Liver (tissue), 9 donors: ENCODE results near the gene CABLES1. TPM values are rescaled to one million over a fixed set of nuclear protein-coding genes. Genes with fewer than 3 reads are reported as not detected.

Experiments used
- DNase-seq: peaks from one replicate; pipeline ENCODE4 v3.0.0-alpha.2; 2017; ENCODE audit warnings: low spot score
- H3K27ac ChIP-seq, 2 donors: one replicate each; pipeline ENCODE4 v1.7.0; 2013; ENCODE audit warnings: inconsistent platforms in 2 of 2, low read length in 2 of 2, control low read depth in 1 of 2, low read depth in 1 of 2, mild to moderate bottlenecking in 1 of 2
- H3K27me3 ChIP-seq, 4 donors: one replicate each; pipeline versions ENCODE4 v1.6.1 to v1.7.0; 2013; ENCODE audit warnings: low read length in 3 of 4, inconsistent platforms in 1 of 4, mild to moderate bottlenecking in 1 of 4, moderate library complexity in 1 of 4; ENCODE audit not compliant: control insufficient read depth in 4 of 4, insufficient read depth in 4 of 4
- H3K36me3 ChIP-seq, 4 donors: one replicate each; pipeline versions ENCODE4 v1.6.1 to v1.7.0; 2013; ENCODE audit warnings: low read length in 3 of 4, mild to moderate bottlenecking in 3 of 4, low read depth in 1 of 4, moderate library complexity in 1 of 4; ENCODE audit not compliant: control insufficient read depth in 4 of 4, insufficient read depth in 3 of 4
- H3K4me1 ChIP-seq, 4 donors: one replicate each; pipeline versions ENCODE4 v1.6.1 to v1.7.0; 2013; ENCODE audit warnings: low read length in 3 of 4, mild to moderate bottlenecking in 3 of 4, moderate library complexity in 1 of 4; ENCODE audit not compliant: control insufficient read depth in 4 of 4, insufficient read depth in 4 of 4
- H3K4me3 ChIP-seq, 3 donors: one replicate each; pipeline versions ENCODE4 v1.6.1 to v1.7.0; 2013; ENCODE audit warnings: low read length in 3 of 3, control low read depth in 1 of 3, low read depth in 1 of 3, mild to moderate bottlenecking in 1 of 3
- H3K9ac ChIP-seq, 2 donors: one replicate each; pipeline ENCODE4 v1.7.0; 2013; ENCODE audit warnings: low read length in 2 of 2, mild to moderate bottlenecking in 2 of 2, moderate library complexity in 2 of 2, control low read depth in 1 of 2, low read depth in 1 of 2
- H3K9me3 ChIP-seq, 4 donors: one replicate each; pipeline versions ENCODE4 v1.6.1 to v1.7.0; 2013; ENCODE audit warnings: low read length in 3 of 4; ENCODE audit not compliant: control insufficient read depth in 4 of 4
- EGR1 ChIP-seq, 2 donors: IDR thresholded peaks; 2 replicates each; pipeline ENCODE4 v1.6.1; 2016 to 2018; ENCODE audit warnings: antibody characterized with exemption in 2 of 2, low read depth in 2 of 2
- FOXA1 ChIP-seq: IDR thresholded peaks from 2 replicates; pipeline ENCODE4 v1.6.1; 2016; ENCODE audit warnings: antibody characterized with exemption
- GABPA ChIP-seq, 2 donors: IDR thresholded peaks in 1 of 2; conservative IDR thresholded peaks in 1 of 2; 2 replicates each; pipeline ENCODE4 v1.6.1; 2016; ENCODE audit warnings: antibody characterized with exemption in 2 of 2, mild to moderate bottlenecking in 1 of 2, moderate library complexity in 1 of 2
- HNF4A ChIP-seq, 2 donors: conservative IDR thresholded peaks; 2 replicates each; pipeline ENCODE4 v1.6.1; 2016; ENCODE audit warnings: antibody characterized with exemption in 2 of 2, mild to moderate bottlenecking in 2 of 2
- JUND ChIP-seq, 2 donors: IDR thresholded peaks; 2 replicates each; pipeline ENCODE4 v1.6.1; 2016; ENCODE audit warnings: antibody characterized with exemption in 2 of 2
- NR2F2 ChIP-seq: IDR thresholded peaks from 2 replicates; pipeline ENCODE4 v1.6.1; 2016; ENCODE audit warnings: antibody characterized with exemption
- RAD21 ChIP-seq, 2 donors: IDR thresholded peaks; 2 replicates each; pipeline ENCODE4 v1.6.1; 2016; ENCODE audit warnings: antibody characterized with exemption in 2 of 2, mild to moderate bottlenecking in 2 of 2
- RXRA ChIP-seq, 2 donors: IDR thresholded peaks; 2 replicates each; pipeline ENCODE4 v1.6.1; 2017 to 2018; ENCODE audit warnings: antibody characterized with exemption in 2 of 2, mild to moderate bottlenecking in 1 of 2
- SP1 ChIP-seq: IDR thresholded peaks from 2 replicates; pipeline ENCODE4 v1.6.1; 2018; ENCODE audit warnings: antibody characterized with exemption, mild to moderate bottlenecking
- TAF1 ChIP-seq: conservative IDR thresholded peaks from 2 replicates; pipeline ENCODE4 v1.6.1; 2016; ENCODE audit warnings: antibody characterized with exemption, mild to moderate bottlenecking
- YY1 ChIP-seq: IDR thresholded peaks from 2 replicates; pipeline ENCODE4 v1.6.1; 2016; ENCODE audit warnings: antibody characterized with exemption, mild to moderate bottlenecking
- WGBS: extraction: QIAGEN DNeasy Blood & Tissue Kit; methylation state at CpG from one replicate; pipeline ENCODE4 v1.1.7; 2013; 5-methylcytosine and 5-hydroxymethylcytosine counted together
- polyA plus RNA-seq, 2 donors: library from polyadenylated mRNA; stranded (reverse) in 1 of 2; unstranded in 1 of 2; fragments of 200-250 nt in 1 of 2; fragments of >200 nt in 1 of 2; fragmentation: Nextera tagmentation in 1 of 2; extraction: Ambion mirVana in 1 of 2; gene quantifications; one replicate each; pipeline versions ENCODE4 v1.2.1 to v1.2.3, GENCODE V29; 2013 to 2015
- total RNA-seq, 2 donors: library from RNA; depleted of rRNA; stranded (reverse); fragments of >200 nt; gene quantifications; one replicate each; pipeline ENCODE4 v1.2.3, GENCODE V29; 2014
- TF ChIP-seq, protein P1 (sequence below): IDR thresholded peaks from 2 replicates; pipeline ENCODE4 v1.6.1; 2016; ENCODE audit warnings: antibody characterized with exemption
- TF ChIP-seq, protein P2 (sequence below): IDR thresholded peaks from 2 replicates; pipeline ENCODE4 v1.6.1; 2016; ENCODE audit warnings: antibody characterized with exemption
- TF ChIP-seq, protein P3 (sequence below): fragments of 150-350 bp; IDR thresholded peaks from 2 replicates; pipeline ENCODE4 v1.5.1; 2017; ENCODE audit warnings: improper control_type of control experiment, low read depth, low read length; ENCODE audit not compliant: missing input control
- TF ChIP-seq, protein P4 (sequence below): IDR thresholded peaks from 2 replicates; pipeline ENCODE4 v1.6.1; 2016; ENCODE audit warnings: antibody characterized with exemption, mild to moderate bottlenecking
- donor health status: healthy.
- donor health status: healthy.
- donor health status: healthy.
- donor health status: healthy.
- donor health status: healthy.

CABLES1 gene
- total and polyA plus RNA-seq, 4 donors, result 3.3 to 8.9 (median 4.5) TPM

DNA sequence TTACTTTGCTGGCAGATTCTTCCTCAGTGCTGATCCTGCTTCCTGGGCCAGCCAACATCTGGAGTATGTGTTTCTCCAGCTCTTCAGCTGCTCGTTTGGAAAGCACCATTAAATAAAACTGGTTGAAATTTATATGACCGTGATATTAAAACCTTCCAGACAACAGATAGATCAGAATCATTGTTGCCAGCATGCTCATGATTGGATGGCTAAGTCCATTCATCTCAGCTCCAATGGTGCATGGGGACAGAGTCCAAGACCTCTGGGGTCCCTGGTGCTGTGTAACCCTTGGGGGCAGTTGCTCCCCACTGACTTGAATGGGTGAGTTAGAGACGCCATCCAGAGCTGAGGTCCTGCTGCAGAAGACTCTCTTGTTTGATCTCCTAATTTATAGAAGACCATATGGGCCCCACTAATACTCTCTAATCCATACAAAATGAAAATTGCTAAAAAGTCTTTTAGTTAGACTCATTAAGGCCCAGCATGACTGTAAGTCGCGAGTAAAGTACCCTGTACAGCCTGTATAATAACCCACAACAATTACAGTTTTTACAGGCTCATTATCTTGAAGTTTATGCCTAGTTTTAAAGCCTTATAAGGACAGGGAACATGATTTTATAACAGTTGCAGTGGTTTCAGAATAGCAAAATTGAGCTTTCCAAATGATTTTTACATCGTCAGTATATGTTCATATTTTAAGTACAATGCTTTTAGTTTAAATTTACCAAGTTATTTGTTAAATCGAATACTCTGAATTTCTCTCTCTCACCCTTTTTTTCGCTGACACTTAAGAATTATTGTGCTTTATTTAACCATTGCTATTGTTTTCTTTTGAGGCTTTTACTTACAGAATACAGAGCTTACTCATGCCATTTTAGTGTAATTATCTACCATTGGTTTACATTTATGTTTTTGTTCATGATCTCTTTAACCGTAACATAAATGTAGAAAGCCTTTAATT lies 60.0 kb downstream of the CABLES1 start:
- Histone ChIP-seq H3K36me3 (peaks cover 0 to 6% (median 2%) of the 10 kb centered on the region in 4 donors), H3K4me1 (peaks cover 3 to 31% (median 15%) of the 10 kb centered on the region in 4 donors), H3K9me3 (no peaks in the 10 kb centered on the region), H3K4me3 (peak overlapping the region in 2 of 3 donors; percentile 39 to 40), H3K27ac (peak overlapping the region; percentile 74 to 78), H3K27me3 (no peaks in the 10 kb centered on the region), H3K9ac (peak overlapping the region; percentile 62 to 67)
- 82% methylated on average over 9 of the region's 9 CpGs for WGBS
- DNase-seq, result no peak
- TF ChIP-seq, protein P1, sequence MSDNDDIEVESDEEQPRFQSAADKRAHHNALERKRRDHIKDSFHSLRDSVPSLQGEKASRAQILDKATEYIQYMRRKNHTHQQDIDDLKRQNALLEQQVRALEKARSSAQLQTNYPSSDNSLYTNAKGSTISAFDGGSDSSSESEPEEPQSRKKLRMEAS, result no peak
- no peak for TF ChIP-seq EGR1 (IDR thresholded peaks at IDR 0.05; ENCODE audit: low read depth in 2 of 2)
- TF ChIP-seq NR2F2, result no peak
- TF ChIP-seq HNF4A (conservative IDR thresholded peaks at IDR 0.05), result no peak
- no peak for TF ChIP-seq FOXA1
- TF ChIP-seq RXRA (IDR thresholded peaks at IDR 0.05), result no peak
- no peak for TF ChIP-seq GABPA (IDR thresholded peaks at IDR 0.05 in 1 of 2, conservative IDR thresholded peaks at IDR 0.05 in 1 of 2)
- TF ChIP-seq, protein P2, sequence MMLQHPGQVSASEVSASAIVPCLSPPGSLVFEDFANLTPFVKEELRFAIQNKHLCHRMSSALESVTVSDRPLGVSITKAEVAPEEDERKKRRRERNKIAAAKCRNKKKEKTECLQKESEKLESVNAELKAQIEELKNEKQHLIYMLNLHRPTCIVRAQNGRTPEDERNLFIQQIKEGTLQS, result no peak
- TF ChIP-seq TAF1, result no peak
- TF ChIP-seq, protein P3, sequence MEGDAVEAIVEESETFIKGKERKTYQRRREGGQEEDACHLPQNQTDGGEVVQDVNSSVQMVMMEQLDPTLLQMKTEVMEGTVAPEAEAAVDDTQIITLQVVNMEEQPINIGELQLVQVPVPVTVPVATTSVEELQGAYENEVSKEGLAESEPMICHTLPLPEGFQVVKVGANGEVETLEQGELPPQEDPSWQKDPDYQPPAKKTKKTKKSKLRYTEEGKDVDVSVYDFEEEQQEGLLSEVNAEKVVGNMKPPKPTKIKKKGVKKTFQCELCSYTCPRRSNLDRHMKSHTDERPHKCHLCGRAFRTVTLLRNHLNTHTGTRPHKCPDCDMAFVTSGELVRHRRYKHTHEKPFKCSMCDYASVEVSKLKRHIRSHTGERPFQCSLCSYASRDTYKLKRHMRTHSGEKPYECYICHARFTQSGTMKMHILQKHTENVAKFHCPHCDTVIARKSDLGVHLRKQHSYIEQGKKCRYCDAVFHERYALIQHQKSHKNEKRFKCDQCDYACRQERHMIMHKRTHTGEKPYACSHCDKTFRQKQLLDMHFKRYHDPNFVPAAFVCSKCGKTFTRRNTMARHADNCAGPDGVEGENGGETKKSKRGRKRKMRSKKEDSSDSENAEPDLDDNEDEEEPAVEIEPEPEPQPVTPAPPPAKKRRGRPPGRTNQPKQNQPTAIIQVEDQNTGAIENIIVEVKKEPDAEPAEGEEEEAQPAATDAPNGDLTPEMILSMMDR, result no peak
- no peak for TF ChIP-seq RAD21 (IDR thresholded peaks at IDR 0.05)
- no peak for TF ChIP-seq SP1
- no peak for TF ChIP-seq JUND (IDR thresholded peaks at IDR 0.05)
- TF ChIP-seq YY1, result no peak
- TF ChIP-seq, protein P4, sequence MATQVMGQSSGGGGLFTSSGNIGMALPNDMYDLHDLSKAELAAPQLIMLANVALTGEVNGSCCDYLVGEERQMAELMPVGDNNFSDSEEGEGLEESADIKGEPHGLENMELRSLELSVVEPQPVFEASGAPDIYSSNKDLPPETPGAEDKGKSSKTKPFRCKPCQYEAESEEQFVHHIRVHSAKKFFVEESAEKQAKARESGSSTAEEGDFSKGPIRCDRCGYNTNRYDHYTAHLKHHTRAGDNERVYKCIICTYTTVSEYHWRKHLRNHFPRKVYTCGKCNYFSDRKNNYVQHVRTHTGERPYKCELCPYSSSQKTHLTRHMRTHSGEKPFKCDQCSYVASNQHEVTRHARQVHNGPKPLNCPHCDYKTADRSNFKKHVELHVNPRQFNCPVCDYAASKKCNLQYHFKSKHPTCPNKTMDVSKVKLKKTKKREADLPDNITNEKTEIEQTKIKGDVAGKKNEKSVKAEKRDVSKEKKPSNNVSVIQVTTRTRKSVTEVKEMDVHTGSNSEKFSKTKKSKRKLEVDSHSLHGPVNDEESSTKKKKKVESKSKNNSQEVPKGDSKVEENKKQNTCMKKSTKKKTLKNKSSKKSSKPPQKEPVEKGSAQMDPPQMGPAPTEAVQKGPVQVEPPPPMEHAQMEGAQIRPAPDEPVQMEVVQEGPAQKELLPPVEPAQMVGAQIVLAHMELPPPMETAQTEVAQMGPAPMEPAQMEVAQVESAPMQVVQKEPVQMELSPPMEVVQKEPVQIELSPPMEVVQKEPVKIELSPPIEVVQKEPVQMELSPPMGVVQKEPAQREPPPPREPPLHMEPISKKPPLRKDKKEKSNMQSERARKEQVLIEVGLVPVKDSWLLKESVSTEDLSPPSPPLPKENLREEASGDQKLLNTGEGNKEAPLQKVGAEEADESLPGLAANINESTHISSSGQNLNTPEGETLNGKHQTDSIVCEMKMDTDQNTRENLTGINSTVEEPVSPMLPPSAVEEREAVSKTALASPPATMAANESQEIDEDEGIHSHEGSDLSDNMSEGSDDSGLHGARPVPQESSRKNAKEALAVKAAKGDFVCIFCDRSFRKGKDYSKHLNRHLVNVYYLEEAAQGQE, result no peak
